Pulmonary artery endothelial cell (primary cell): Measurements from ENCODE around the gene CDSN. TPM values are rescaled to one million over a fixed set of nuclear protein-coding genes. Genes with fewer than 3 reads are reported as not detected.

Experiments used
- DNase-seq: peaks from one replicate; pipeline ENCODE4 v3.0.0-alpha.2; 2011; ENCODE audit warnings: low read depth, low spot score
- total RNA-seq: library from RNA; depleted of rRNA; stranded (reverse); fragments of >200 nt; gene quantifications from 2 replicates; pipeline ENCODE4 v1.2.3, GENCODE V29; 2014

The CDSN gene
- total RNA-seq, 1 donor from 2014 or later, result not detected

- no peak for DNase-seq
Measured at GRCh38 chr6:31144970-31145340, 24.7 kb upstream of the CDSN start.

GRCh38 chr6:31144296-31144969 is 24.2 kb upstream of the CDSN start:
- no peak for DNase-seq

- no peak for DNase-seq
Measured at GRCh38 chr6:31143148-31143547, 22.9 kb upstream of the CDSN start.

- DNase-seq, result no peak
Measured at GRCh38 chr6:31142361-31142761, 22.1 kb upstream of the CDSN start.

- no peak for DNase-seq
Measured at GRCh38 chr6:31140643-31141042, 20.4 kb upstream of the CDSN start.

- no peak for DNase-seq
Measured at GRCh38 chr6:31139599-31139998, 19.4 kb upstream of the CDSN start.

GRCh38 chr6:31138982-31139381 is 18.7 kb upstream of the CDSN start, which contains the start of gene PSORS1C2:
Gene PSORS1C2 (minus strand): TSS chr6:31139066. CDS start chr6:31139026, 40 bp downstream.
- no peak for DNase-seq

GRCh38 chr6:31135710-31136109 is 15.5 kb upstream of the CDSN start:
- no peak for DNase-seq

GRCh38 chr6:31132806-31133205 is 12.6 kb upstream of the CDSN start:
- no peak for DNase-seq

- DNase-seq, result no peak
Measured at GRCh38 chr6:31131595-31131994, 11.3 kb upstream of the CDSN start.

GRCh38 chr6:31130751-31131150 is 10.5 kb upstream of the CDSN start:
- no peak for DNase-seq

- no peak for DNase-seq
Measured at GRCh38 chr6:31129130-31129529, 8.9 kb upstream of the CDSN start.

GRCh38 chr6:31128093-31128676 is 7.9 kb upstream of the CDSN start:
- DNase-seq, result no peak

GRCh38 chr6:31126396-31127175 is 6.3 kb upstream of the CDSN start:
- no peak for DNase-seq

- DNase-seq, result no peak
Measured at GRCh38 chr6:31125586-31126363, 5.5 kb upstream of the CDSN start.

GRCh38 chr6:31125162-31125561 is 4.9 kb upstream of the CDSN start:
- peak; percentile 56 for DNase-seq

GRCh38 chr6:31122791-31123706 is 2.8 kb upstream of the CDSN start:
- peak; percentile 84 for DNase-seq

GRCh38 chr6:31121131-31121790 is 1.0 kb upstream of the CDSN start:
- DNase-seq, result no peak

GRCh38 chr6:31118178-31118577 is 2.1 kb downstream of the CDSN start:
- no peak for DNase-seq
